ENCODE results near the gene COL2A1.

Gene COL2A1

DNA sequence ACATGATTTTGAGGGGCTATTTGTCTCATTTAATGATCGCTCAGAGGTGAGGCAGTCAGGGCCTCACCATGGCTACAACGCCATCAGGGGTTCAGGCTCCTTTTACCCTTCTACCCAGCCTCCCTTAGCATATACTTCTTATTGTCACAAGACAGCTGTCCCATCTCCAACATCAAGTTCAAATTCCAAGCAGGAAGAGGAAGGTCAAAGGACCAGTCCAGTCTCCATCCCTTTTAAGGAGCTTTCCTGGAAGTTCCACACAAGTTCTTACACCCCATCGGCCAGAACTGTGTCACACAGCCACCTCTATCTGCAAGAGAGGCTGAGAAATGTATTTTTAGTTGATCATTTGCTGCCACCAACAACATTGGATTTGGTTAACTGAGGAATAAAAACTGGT is 49.2 kb downstream of the COL2A1 start:
- H3K9me3 ChIP-seq (ENCODE audit: control insufficient read depth in 2 of 2, low read length in 2 of 2), result no peaks in the 10 kb centered on the region
- H3K9ac ChIP-seq (ENCODE audit: low read length in 2 of 2), result no peak overlapping the region
- H3K36me3 ChIP-seq (ENCODE audit: control insufficient read depth in 2 of 2, insufficient read depth in 2 of 2, low read length in 2 of 2), result no peaks in the 10 kb centered on the region
- no peak overlapping the region for H3K27ac ChIP-seq (ENCODE audit: low read length)
- no peaks in the 10 kb centered on the region for H3K27me3 ChIP-seq (ENCODE audit: control insufficient read depth in 1 of 2, insufficient read depth in 2 of 2, low read length in 2 of 2)
- no peak overlapping the region for H3K4me3 ChIP-seq (ENCODE audit: low read length in 2 of 2)
- no peaks in the 10 kb centered on the region for H3K4me1 ChIP-seq (ENCODE audit: control insufficient read depth, insufficient read depth, low read length)

DNA sequence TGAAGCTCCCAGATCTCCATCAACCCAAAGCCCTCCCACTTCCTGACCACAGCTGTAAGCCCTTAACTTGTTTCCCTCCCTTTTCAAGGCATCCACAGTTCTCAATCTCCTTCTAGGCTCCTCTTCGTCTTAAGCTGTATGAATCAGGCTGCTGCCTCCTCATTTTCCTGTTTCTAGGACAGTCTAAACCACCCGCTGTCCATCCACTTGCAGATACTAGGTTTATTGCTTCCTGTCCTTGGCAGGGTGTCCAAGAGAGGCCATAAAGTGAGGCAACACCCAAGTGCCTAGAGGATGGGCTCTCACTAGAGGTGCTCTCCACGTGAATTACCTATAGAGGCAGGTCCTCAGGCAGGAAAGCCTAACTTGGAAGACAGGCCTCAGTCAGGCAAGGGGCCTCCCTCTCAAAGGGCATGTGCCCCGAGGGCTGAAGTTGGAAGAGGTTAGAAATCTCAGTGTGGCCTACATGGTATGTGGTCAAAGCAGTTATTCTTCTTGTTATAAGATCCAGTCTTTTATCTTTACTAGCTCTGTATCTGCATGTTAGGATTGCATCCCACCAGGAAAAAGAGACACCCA is 49.7 kb downstream of the COL2A1 start:
- Histone ChIP-seq H3K27ac (ENCODE audit: low read length) (no peak overlapping the region), H3K4me1 (ENCODE audit: control insufficient read depth, insufficient read depth, low read length) (no peaks in the 10 kb centered on the region), H3K27me3 (ENCODE audit: control insufficient read depth in 1 of 2, insufficient read depth in 2 of 2, low read length in 2 of 2) (no peaks in the 10 kb centered on the region), H3K4me3 (ENCODE audit: low read length in 2 of 2) (no peak overlapping the region), H3K36me3 (ENCODE audit: control insufficient read depth in 2 of 2, insufficient read depth in 2 of 2, low read length in 2 of 2) (no peaks in the 10 kb centered on the region), H3K9ac (ENCODE audit: low read length in 2 of 2) (no peak overlapping the region), H3K9me3 (ENCODE audit: control insufficient read depth in 2 of 2, low read length in 2 of 2) (no peaks in the 10 kb centered on the region)

DNA sequence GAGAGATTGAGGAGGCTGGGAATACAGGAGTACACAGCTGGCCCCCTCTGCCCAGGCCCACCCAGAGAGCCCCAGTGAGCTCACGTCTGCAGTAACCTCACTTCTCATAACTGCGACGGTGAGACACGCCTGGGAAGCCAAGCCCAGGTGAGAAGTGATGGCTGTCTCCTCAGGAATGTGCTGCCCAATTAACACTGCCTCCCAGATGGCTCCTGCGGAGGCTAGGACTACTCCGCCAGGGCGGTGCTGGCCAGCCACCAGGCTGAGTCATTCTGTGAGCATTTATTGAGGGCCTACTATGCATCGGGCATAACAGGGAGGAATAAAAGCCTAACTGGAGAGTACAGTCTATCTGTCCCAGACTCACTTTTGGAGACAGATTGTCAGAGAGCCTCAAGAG is 50.2 kb downstream of the COL2A1 start:
- Histone ChIP-seq H3K27ac (ENCODE audit: low read length) (no peak overlapping the region), H3K27me3 (ENCODE audit: control insufficient read depth in 1 of 2, insufficient read depth in 2 of 2, low read length in 2 of 2) (no peaks in the 10 kb centered on the region), H3K4me3 (ENCODE audit: low read length in 2 of 2) (no peak overlapping the region), H3K36me3 (ENCODE audit: control insufficient read depth in 2 of 2, insufficient read depth in 2 of 2, low read length in 2 of 2) (no peaks in the 10 kb centered on the region), H3K4me1 (ENCODE audit: control insufficient read depth, insufficient read depth, low read length) (peaks cover 3% of the 10 kb centered on the region), H3K9ac (ENCODE audit: low read length in 2 of 2) (no peak overlapping the region), H3K9me3 (ENCODE audit: control insufficient read depth in 2 of 2, low read length in 2 of 2) (no peaks in the 10 kb centered on the region)

DNA sequence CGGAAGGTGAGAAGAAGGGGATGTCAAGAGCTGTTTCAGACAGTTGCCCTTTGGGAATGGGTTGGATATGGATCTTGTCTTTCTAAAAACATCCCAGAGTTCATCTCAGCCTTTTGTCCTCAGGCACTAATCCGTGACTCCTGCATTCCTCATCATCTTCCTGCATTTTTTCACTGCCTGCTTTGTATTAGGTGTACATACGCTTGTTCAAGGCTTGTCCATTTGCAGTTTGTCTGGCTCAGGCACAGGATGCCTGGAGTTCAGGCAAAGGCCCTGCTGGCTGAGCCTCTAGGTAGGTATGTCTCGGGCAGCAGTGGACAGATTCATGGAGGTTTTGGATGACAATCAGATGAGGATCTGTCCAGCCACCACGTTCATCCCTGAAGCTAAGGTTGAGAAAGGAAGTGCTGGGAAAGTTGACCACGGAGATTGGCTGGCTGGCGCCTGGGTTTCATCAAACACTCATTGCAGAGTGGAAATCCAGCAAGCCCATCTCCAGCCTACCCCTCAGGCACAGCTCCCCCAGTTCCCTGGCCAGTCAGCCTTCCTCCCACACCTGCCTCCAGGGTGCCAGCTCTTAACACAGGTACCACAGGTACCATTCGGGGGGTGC is 53.3 kb downstream of the COL2A1 start:
- H3K27me3 ChIP-seq (ENCODE audit: control insufficient read depth in 1 of 2, insufficient read depth in 2 of 2, low read length in 2 of 2), result no peaks in the 10 kb centered on the region

DNA sequence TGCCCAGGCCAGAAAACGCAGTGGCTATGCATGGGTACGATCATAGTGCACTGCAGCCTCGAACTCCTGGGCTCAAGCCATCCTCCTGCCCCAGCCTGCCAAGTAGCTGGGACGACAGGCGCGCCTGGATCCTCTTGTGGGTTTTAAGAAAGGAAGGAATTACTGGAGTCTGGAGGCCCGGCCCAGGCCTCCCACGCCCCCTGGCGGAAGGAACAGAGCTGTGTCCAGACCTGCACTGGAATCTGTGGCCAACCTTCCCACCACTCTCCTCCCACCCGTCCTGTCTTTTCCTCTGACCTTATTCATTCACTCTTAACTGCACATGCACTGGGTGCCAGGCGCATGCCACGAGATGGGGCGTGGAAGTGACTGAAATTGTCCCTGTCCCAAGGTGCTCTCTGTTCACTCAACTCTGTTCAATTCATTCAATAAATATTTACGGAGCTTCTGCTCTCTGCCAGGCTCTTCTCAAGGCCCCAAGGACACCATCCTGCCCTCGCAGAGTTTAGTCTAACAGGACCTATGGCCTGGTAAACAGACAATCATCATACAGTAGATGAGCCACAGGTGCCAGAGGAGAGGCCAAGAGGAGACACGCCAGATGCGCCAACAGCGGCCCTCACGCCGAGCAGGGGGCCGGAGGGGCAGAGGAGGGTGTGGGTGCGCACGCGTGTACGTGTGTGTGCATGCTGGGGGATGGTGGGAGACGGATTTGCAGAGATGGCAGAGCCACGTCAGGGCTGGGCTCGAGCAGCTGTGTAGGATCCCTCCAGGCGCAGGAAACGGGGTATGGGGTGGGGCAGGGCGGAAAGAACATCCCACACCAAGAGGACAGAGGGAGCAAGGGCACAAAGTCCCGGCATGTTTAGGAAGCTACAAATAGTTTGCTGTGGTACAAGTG is 54.6 kb downstream of the COL2A1 start:
- H3K4me1 ChIP-seq (ENCODE audit: control insufficient read depth, insufficient read depth, low read length), result peaks cover 5% of the 10 kb centered on the region
- no peaks in the 10 kb centered on the region for H3K27me3 ChIP-seq (ENCODE audit: control insufficient read depth in 1 of 2, insufficient read depth in 2 of 2, low read length in 2 of 2)
- no peaks in the 10 kb centered on the region for H3K9me3 ChIP-seq (ENCODE audit: control insufficient read depth in 2 of 2, low read length in 2 of 2)
- no peak overlapping the region for H3K9ac ChIP-seq (ENCODE audit: low read length in 2 of 2)
- no peak overlapping the region for H3K27ac ChIP-seq (ENCODE audit: low read length)
- H3K4me3 ChIP-seq (ENCODE audit: low read length in 2 of 2), result no peak overlapping the region
- H3K36me3 ChIP-seq (ENCODE audit: control insufficient read depth in 2 of 2, insufficient read depth in 2 of 2, low read length in 2 of 2), result no peaks in the 10 kb centered on the region

More for the DNA sequence above, 53.3 kb downstream of the COL2A1 start:
- H3K36me3 ChIP-seq (ENCODE audit: control insufficient read depth in 2 of 2, insufficient read depth in 2 of 2, low read length in 2 of 2), result no peaks in the 10 kb centered on the region
- peaks cover 5% of the 10 kb centered on the region for H3K4me1 ChIP-seq (ENCODE audit: control insufficient read depth, insufficient read depth, low read length)
- H3K9ac ChIP-seq (ENCODE audit: low read length in 2 of 2), result no peak overlapping the region
- no peaks in the 10 kb centered on the region for H3K9me3 ChIP-seq (ENCODE audit: control insufficient read depth in 2 of 2, low read length in 2 of 2)
- no peak overlapping the region for H3K27ac ChIP-seq (ENCODE audit: low read length)
- no peak overlapping the region for H3K4me3 ChIP-seq (ENCODE audit: low read length in 2 of 2)

DNA sequence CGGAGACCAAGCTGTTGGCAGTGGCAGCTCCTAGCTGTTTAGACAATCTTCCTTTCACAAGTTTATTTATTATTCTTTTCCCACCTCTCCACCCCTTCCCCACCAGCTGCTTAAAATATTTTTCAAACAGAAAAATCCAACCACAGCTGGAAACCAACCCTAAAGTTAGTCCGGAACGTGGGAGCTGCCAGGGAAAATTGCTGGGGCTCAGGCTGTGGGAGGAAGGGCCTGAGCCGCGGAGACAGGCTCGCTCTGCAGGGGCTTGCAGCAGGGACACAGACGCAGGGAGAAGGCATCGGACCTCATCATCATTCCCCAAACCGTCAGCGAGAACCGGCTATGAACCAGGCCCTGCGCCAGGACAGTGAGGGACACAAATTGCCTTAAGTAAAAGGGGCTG is 56.9 kb downstream of the COL2A1 start:
- Histone ChIP-seq H3K36me3 (ENCODE audit: control insufficient read depth in 2 of 2, insufficient read depth in 2 of 2, low read length in 2 of 2) (no peaks in the 10 kb centered on the region), H3K9me3 (ENCODE audit: control insufficient read depth in 2 of 2, low read length in 2 of 2) (no peaks in the 10 kb centered on the region), H3K4me1 (ENCODE audit: control insufficient read depth, insufficient read depth, low read length) (peaks cover 5% of the 10 kb centered on the region), H3K4me3 (ENCODE audit: low read length in 2 of 2) (no peak overlapping the region), H3K9ac (ENCODE audit: low read length in 2 of 2) (no peak overlapping the region), H3K27me3 (ENCODE audit: control insufficient read depth in 1 of 2, insufficient read depth in 2 of 2, low read length in 2 of 2) (peaks cover 7 to 12% of the 10 kb centered on the region in 2 donors), H3K27ac (ENCODE audit: low read length) (no peak overlapping the region)

DNA sequence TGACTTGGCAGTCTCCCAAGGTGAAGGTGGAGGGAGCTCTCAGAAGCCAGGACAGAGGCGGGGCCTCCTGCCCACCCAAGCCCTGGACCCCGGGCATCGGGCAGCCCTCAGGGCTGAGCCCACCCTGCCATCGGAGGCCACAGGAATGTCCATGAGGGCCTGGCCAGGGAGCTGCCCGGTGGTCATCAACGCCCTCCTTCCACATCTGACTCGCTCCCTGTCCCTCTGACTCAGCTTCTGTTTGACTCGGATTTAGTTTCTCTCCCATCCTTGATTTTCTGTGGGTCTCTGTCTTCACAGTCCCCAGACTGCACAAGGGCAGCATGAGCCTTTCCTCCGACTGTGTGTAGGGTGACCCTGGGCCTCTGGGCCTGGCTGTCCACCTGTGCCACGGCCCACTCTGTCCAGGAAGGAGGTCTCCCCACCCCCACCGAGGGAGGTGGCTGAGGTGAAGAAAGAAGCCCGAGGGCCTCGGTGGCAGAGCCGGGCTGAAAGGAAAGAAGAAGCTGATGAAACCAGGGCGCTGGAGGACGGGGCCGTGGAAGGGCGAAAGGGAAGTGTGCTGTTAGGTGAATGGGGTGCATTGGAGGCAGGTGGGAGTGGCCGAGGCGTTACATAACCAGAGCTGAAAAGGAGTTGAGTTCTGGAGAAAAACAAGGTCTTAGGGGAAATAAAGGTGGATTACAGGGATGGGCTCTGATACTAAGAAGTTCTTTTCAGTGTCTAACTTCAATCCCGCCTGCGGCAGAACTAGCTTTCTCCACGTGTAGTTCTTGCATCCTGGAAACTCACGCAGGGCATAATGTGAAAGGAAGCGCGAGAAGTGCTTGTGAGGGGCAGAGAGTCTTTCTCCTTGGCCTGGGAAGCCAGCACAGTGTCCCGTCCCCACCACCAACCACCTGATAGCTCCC is 57.6 kb downstream of the COL2A1 start:
- no peak overlapping the region for H3K9ac ChIP-seq (ENCODE audit: low read length in 2 of 2)
- no peak overlapping the region for H3K4me3 ChIP-seq (ENCODE audit: low read length in 2 of 2)
- H3K27ac ChIP-seq (ENCODE audit: low read length), result no peak overlapping the region
- peaks cover 5% of the 10 kb centered on the region for H3K4me1 ChIP-seq (ENCODE audit: control insufficient read depth, insufficient read depth, low read length)
- no peaks in the 10 kb centered on the region for H3K9me3 ChIP-seq (ENCODE audit: control insufficient read depth in 2 of 2, low read length in 2 of 2)
- peaks cover 7 to 18% of the 10 kb centered on the region in 2 donors for H3K27me3 ChIP-seq (ENCODE audit: control insufficient read depth in 1 of 2, insufficient read depth in 2 of 2, low read length in 2 of 2)
- H3K36me3 ChIP-seq (ENCODE audit: control insufficient read depth in 2 of 2, insufficient read depth in 2 of 2, low read length in 2 of 2), result no peaks in the 10 kb centered on the region

DNA sequence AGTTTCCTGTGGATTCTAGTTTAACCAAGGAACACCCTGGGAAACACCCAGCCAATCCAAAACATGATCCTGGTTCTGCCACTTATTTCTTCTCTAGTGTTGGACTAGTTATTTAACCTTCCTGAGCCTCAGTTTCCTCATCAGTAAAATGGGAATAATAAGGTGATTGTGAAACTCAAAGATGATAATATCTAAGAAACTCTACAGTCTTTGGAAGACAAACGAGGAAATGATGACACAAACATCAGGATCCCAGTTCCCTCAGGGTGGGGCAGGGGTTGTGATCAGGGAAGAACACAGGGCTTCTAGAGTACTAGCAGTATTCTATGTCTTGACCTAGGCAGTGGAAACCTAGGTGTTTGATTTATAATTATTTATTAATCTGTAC is 58.9 kb downstream of the COL2A1 start:
- Histone ChIP-seq H3K36me3 (ENCODE audit: control insufficient read depth in 2 of 2, insufficient read depth in 2 of 2, low read length in 2 of 2) (no peaks in the 10 kb centered on the region), H3K27me3 (ENCODE audit: control insufficient read depth in 1 of 2, insufficient read depth in 2 of 2, low read length in 2 of 2) (peaks cover 10 to 21% of the 10 kb centered on the region in 2 donors), H3K9ac (ENCODE audit: low read length in 2 of 2) (no peak overlapping the region), H3K4me1 (ENCODE audit: control insufficient read depth, insufficient read depth, low read length) (peaks cover 5% of the 10 kb centered on the region), H3K9me3 (ENCODE audit: control insufficient read depth in 2 of 2, low read length in 2 of 2) (no peaks in the 10 kb centered on the region), H3K27ac (ENCODE audit: low read length) (no peak overlapping the region), H3K4me3 (ENCODE audit: low read length in 2 of 2) (no peak overlapping the region)

DNA sequence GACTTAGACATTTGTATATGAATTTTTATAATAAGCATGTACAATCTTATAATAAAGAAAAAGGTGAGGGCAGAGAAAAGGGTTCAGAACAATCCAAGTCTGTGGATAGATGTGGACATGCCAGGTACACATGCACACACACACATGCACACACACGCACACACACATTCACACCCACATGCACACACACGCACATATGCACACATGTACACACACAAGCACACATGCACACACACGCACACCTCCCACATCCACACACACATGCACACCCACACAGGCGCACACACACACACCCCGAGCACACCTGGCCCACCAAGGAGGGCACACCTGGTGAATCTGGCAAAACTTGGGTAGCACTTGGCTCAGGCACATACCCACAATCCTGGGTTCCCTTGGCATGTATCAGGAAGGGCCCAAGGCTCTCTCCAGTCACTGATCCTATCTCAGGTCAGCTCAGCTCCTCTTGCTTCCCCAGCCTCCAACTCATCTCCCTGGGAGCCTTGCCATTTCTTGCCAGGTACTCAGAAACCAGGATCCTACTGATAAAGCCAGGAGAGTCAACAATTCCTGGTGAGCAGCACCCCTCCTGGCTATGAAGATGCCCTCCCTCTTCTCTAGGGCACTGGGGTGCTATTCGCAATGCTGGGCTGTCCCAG is 59.5 kb downstream of the COL2A1 start:
- no peaks in the 10 kb centered on the region for H3K36me3 ChIP-seq (ENCODE audit: control insufficient read depth in 2 of 2, insufficient read depth in 2 of 2, low read length in 2 of 2)
- peaks cover 5% of the 10 kb centered on the region for H3K4me1 ChIP-seq (ENCODE audit: control insufficient read depth, insufficient read depth, low read length)
- H3K27me3 ChIP-seq (ENCODE audit: control insufficient read depth in 1 of 2, insufficient read depth in 2 of 2, low read length in 2 of 2), result peaks cover 10 to 21% of the 10 kb centered on the region in 2 donors
- no peak overlapping the region for H3K4me3 ChIP-seq (ENCODE audit: low read length in 2 of 2)
- no peaks in the 10 kb centered on the region for H3K9me3 ChIP-seq (ENCODE audit: control insufficient read depth in 2 of 2, low read length in 2 of 2)
- no peak overlapping the region for H3K9ac ChIP-seq (ENCODE audit: low read length in 2 of 2)
- H3K27ac ChIP-seq (ENCODE audit: low read length), result no peak overlapping the region

Data from stomach smooth muscle (tissue), 2 donors.